ENCODE data around the gene SORCS2.

Gene SORCS2

GRCh38 chr4:7336732-7337131 is 144.4 kb downstream of the SORCS2 start:
- no peak overlapping the region for H3K27ac ChIP-seq
- TF ChIP-seq CTCF (conservative IDR thresholded peaks at IDR 0.05), result no peak

GRCh38 chr4:7337196-7338058 is 145.1 kb downstream of the SORCS2 start:
- TF ChIP-seq CTCF (conservative IDR thresholded peaks at IDR 0.05), result no peak

GRCh38 chr4:7338059-7338452 is 145.7 kb downstream of the SORCS2 start:
- H3K27ac ChIP-seq, result no peak overlapping the region
- no peak for TF ChIP-seq CTCF (conservative IDR thresholded peaks at IDR 0.05)

More at GRCh38 chr4:7337196-7338058, 145.1 kb downstream of the SORCS2 start:
- H3K27ac ChIP-seq, result no peak overlapping the region

GRCh38 chr4:7338876-7339623 is 146.7 kb downstream of the SORCS2 start:
- no peak overlapping the region for H3K27ac ChIP-seq
- no peak for TF ChIP-seq CTCF (conservative IDR thresholded peaks at IDR 0.05)

GRCh38 chr4:7339751-7340552 is 147.6 kb downstream of the SORCS2 start:
- no peak overlapping the region for H3K27ac ChIP-seq
- no peak for TF ChIP-seq CTCF (conservative IDR thresholded peaks at IDR 0.05)

- H3K27ac ChIP-seq, result no peak overlapping the region
- no peak for TF ChIP-seq CTCF (conservative IDR thresholded peaks at IDR 0.05)
Observed at GRCh38 chr4:7340553-7341433, 148.5 kb downstream of the SORCS2 start.
